ENCODE measurements around the gene C16orf74. TPM values are rescaled to one million over a fixed set of nuclear protein-coding genes. Genes with fewer than 3 reads are reported as not detected.

Gene C16orf74
- total and polyA plus RNA-seq, 8 donors = 1.3 to 17.5 (median 11.9) TPM

- no peak for ATAC-seq
- H3K36me3 ChIP-seq = peaks cover 0 to 20% of the 10 kb centered on the region in 2 donors
- H3K4me1 ChIP-seq = no peaks in the 10 kb centered on the region
- peaks cover 0 to 6% of the 10 kb centered on the region in 2 donors for H3K27me3 ChIP-seq
- intact Hi-C loops (cut with DNase I) = no loop called here
- DNase-seq = no peak
- TF ChIP-seq, protein P1, sequence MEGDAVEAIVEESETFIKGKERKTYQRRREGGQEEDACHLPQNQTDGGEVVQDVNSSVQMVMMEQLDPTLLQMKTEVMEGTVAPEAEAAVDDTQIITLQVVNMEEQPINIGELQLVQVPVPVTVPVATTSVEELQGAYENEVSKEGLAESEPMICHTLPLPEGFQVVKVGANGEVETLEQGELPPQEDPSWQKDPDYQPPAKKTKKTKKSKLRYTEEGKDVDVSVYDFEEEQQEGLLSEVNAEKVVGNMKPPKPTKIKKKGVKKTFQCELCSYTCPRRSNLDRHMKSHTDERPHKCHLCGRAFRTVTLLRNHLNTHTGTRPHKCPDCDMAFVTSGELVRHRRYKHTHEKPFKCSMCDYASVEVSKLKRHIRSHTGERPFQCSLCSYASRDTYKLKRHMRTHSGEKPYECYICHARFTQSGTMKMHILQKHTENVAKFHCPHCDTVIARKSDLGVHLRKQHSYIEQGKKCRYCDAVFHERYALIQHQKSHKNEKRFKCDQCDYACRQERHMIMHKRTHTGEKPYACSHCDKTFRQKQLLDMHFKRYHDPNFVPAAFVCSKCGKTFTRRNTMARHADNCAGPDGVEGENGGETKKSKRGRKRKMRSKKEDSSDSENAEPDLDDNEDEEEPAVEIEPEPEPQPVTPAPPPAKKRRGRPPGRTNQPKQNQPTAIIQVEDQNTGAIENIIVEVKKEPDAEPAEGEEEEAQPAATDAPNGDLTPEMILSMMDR (IDR thresholded peaks at IDR 0.05) = no peak
- no peak overlapping the region for H3K27ac ChIP-seq
- H3K4me3 ChIP-seq = no peak overlapping the region
- no peaks in the 10 kb centered on the region for H3K9me3 ChIP-seq
These were observed 19.8 kb upstream of the C16orf74 start for GRCh38 chr16:85770741-85771140.

DNA sequence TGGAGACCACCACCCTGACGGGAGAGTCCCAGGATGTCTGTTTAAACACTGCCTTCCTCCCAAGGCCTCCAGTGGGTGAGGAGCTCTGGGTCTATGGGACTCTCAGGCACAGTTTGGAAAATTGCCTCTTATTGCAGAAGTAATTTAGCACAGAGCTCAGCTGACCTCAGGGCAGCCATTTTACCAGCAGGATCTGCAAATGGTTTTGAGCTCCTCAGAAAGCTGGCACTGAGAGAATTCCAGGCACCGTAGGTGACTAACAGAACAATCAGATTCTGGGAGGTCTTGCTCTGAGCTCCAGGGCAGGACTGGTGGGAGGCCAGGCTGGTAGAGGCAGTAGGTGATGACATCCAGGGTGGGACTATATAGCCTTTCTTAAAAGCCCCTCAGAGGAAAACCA is 17.3 kb upstream of the C16orf74 start:
- DNase-seq (no peak), ATAC-seq (no peak)
- Histone ChIP-seq H3K9me3 (no peaks in the 10 kb centered on the region), H3K27ac (no peak overlapping the region), H3K4me3 (no peak overlapping the region), H3K36me3 (peaks cover 0 to 8% of the 10 kb centered on the region in 2 donors), H3K4me1 (no peaks in the 10 kb centered on the region), H3K27me3 (peaks cover 0 to 7% of the 10 kb centered on the region in 2 donors)
- TF ChIP-seq, protein P1 (IDR thresholded peaks at IDR 0.05) = no peak
- intact Hi-C loops (cut with DNase I) = no loop called here

DNA sequence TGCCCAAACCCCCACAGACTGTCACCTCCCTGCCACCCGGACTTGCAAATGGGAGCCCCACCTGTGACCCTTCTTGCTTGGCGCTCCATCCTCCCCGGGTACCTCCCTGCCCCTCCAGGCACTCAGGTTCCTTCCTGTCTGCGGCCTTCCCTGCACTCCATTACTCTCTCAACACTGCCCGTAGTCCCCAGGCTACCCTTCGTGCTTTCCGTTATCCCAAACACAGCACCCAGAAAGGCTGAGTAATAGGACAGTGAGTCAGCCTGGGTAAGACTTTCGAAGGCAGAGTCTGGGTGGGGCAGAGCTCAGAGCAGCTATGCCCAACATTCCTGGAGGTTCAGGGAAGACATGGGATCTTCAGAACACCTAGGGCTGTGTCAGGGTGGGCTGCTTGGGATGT is 16.6 kb upstream of the C16orf74 start:
- Histone ChIP-seq H3K4me3 (no peak overlapping the region), H3K9me3 (no peaks in the 10 kb centered on the region), H3K27me3 (peaks cover 0 to 7% of the 10 kb centered on the region in 2 donors), H3K4me1 (no peaks in the 10 kb centered on the region), H3K27ac (no peak overlapping the region), H3K36me3 (peaks cover 0 to 8% of the 10 kb centered on the region in 2 donors)
- TF ChIP-seq, protein P1 (IDR thresholded peaks at IDR 0.05) = no peak
- intact Hi-C loops (cut with DNase I) = no loop called here
- ATAC-seq (peak; percentile 59), DNase-seq (no peak)

DNA sequence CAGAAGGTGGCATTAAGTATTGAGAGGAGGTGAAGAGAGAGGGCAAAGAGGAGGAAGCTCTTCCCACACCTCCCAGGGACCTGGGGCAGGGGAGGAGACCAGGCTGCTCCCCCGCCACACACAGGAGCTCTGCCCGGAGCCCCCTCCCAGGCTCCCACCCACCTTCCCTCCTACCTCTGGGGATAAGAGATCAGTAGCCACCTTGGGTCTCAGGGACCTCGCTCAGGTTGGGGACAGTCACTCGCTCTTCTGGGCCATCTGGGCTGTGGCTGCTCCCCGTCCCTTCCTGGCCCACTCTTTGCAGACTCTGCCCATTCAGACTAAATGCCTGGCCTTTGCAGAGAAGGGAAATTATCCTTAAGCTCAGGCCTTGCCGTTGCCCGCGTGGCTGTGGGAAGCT is 14.9 kb upstream of the C16orf74 start:
- TF ChIP-seq, protein P1 (IDR thresholded peaks at IDR 0.05) = no peak
- Histone ChIP-seq H3K36me3 (no peaks in the 10 kb centered on the region), H3K4me3 (no peak overlapping the region), H3K27ac (no peak overlapping the region), H3K9me3 (no peaks in the 10 kb centered on the region), H3K4me1 (peaks cover 0 to 13% of the 10 kb centered on the region in 2 donors), H3K27me3 (peaks cover 0 to 9% of the 10 kb centered on the region in 2 donors)
- no peak for DNase-seq
- no peak for ATAC-seq
- intact Hi-C loops (cut with DNase I) = no loop called here

GRCh38 chr16:85765211-85765610 is 14.3 kb upstream of the C16orf74 start:
- ATAC-seq (no peak), DNase-seq (no peak)
- Histone ChIP-seq H3K27me3 (peaks cover 0 to 14% of the 10 kb centered on the region in 2 donors), H3K27ac (no peak overlapping the region), H3K9me3 (no peaks in the 10 kb centered on the region), H3K36me3 (no peaks in the 10 kb centered on the region), H3K4me1 (peaks cover 0 to 13% of the 10 kb centered on the region in 2 donors), H3K4me3 (no peak overlapping the region)
- intact Hi-C loops (cut with DNase I) = no loop called here
- TF ChIP-seq, protein P1 (IDR thresholded peaks at IDR 0.05) = no peak
